Loucy (cell line): Measurements from ENCODE around the gene PTMA.

Source experiments
- H2AFZ ChIP-seq: fragments of 200-600 bp; sonication (generic); 2 replicates; pipeline ENCODE4 v1.6.0; 2016; ENCODE audit warnings: antibody characterized with exemption, mild to moderate bottlenecking, low read length, moderate library complexity
- H3F3A ChIP-seq: fragments of 200-600 bp; 2 replicates; pipeline ENCODE4 v1.6.0; 2016; ENCODE audit warnings: antibody characterized with exemption, low read depth, mild to moderate bottlenecking
- H3K27me3 ChIP-seq: fragments of 200-600 bp; sonication (generic); 2 replicates; pipeline ENCODE4 v1.6.1; 2014; ENCODE audit warnings: low read length, mild to moderate bottlenecking; ENCODE audit not compliant: insufficient read depth, poor library complexity, severe bottlenecking
- H3K36me3 ChIP-seq: fragments of 200-600 bp; sonication (generic); 2 replicates; pipeline ENCODE4 v1.6.1; 2016; ENCODE audit warnings: low read length; ENCODE audit not compliant: insufficient read depth
- H3K4me1 ChIP-seq: fragments of 200-600 bp; sonication (generic); 2 replicates; pipeline ENCODE4 v1.5.1; 2014; ENCODE audit warnings: low read length, mild to moderate bottlenecking; ENCODE audit not compliant: insufficient read depth, poor library complexity, severe bottlenecking
- H3K4me2 ChIP-seq: fragments of 200-600 bp; sonication (generic); 2 replicates; pipeline ENCODE4 v1.6.0; 2014; ENCODE audit warnings: antibody characterized with exemption, low read length, low read depth, mild to moderate bottlenecking; ENCODE audit not compliant: poor library complexity, severe bottlenecking
- H3K4me3 ChIP-seq: fragments of 200-600 bp; sonication (generic); 2 replicates; pipeline ENCODE4 v1.5.1; 2014; ENCODE audit warnings: low read length, mild to moderate bottlenecking, mixed read lengths; ENCODE audit not compliant: poor library complexity, severe bottlenecking
- H3K79me2 ChIP-seq: fragments of 200-600 bp; sonication (generic); 2 replicates; pipeline ENCODE4 v1.6.1; 2014; ENCODE audit warnings: low read length; ENCODE audit not compliant: insufficient read depth
- H3K9ac ChIP-seq: fragments of 200-600 bp; sonication (generic); 2 replicates; pipeline ENCODE4 v1.6.0; 2014; ENCODE audit warnings: mild to moderate bottlenecking, low read depth, low read length, moderate library complexity; ENCODE audit not compliant: poor library complexity, severe bottlenecking
- H3K9me2 ChIP-seq: fragments of 200-600 bp; sonication (generic); replicated peaks from 2 replicates; pipeline ENCODE4 v1.6.1; 2016; ENCODE audit warnings: low read depth, low read length, mixed read lengths
- H3K9me3 ChIP-seq: fragments of 200-600 bp; sonication (generic); 2 replicates; pipeline ENCODE4 v1.6.1; 2014; ENCODE audit warnings: mild to moderate bottlenecking, antibody characterized with exemption, low read length, low read depth; ENCODE audit not compliant: insufficient read depth
- H4K20me1 ChIP-seq: fragments of 200-600 bp; sonication (generic); 2 replicates; pipeline ENCODE4 v1.6.0; 2014; ENCODE audit warnings: antibody characterized with exemption, low read length, mild to moderate bottlenecking; ENCODE audit not compliant: insufficient read depth, poor library complexity, severe bottlenecking
- EZH2phosphoT487 ChIP-seq: fragments of 200-600 bp; IDR thresholded peaks from 2 replicates; pipeline ENCODE4 v1.6.1; 2018; ENCODE audit warnings: antibody characterized with exemption, mild to moderate bottlenecking, moderate library complexity, borderline replicate concordance
- TF ChIP-seq, protein P1 (sequence below): fragments of 200-600 bp; sonication (generic); conservative IDR thresholded peaks from 2 replicates; pipeline ENCODE4 v1.5.1; 2014; ENCODE audit warnings: mild to moderate bottlenecking, antibody characterized with exemption, low read length

The PTMA gene

DNA sequence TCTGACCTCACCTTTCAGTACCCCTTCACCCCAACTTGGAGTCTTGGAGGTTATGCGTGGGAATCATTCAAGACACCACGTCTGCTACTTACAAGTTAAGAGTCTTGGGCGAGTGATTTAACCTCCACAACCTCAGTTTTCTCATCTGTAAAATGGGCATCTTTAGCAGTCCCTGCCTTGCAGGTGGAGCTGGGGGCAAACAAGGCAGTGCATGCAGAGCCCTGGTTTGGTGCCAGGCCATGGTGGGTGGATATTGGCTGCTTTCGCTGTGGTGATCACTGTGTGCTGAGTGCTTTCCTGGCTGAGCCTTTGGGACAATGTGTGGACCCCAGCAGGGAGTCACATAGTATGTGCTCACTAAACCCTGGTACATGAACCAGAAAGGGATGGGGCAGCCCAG lies 20.4 kb upstream of the PTMA start:
- H3K9me3 ChIP-seq, result no peaks in the 10 kb centered on the region
- no peaks in the 10 kb centered on the region for H3K27me3 ChIP-seq
- TF ChIP-seq, protein P1, sequence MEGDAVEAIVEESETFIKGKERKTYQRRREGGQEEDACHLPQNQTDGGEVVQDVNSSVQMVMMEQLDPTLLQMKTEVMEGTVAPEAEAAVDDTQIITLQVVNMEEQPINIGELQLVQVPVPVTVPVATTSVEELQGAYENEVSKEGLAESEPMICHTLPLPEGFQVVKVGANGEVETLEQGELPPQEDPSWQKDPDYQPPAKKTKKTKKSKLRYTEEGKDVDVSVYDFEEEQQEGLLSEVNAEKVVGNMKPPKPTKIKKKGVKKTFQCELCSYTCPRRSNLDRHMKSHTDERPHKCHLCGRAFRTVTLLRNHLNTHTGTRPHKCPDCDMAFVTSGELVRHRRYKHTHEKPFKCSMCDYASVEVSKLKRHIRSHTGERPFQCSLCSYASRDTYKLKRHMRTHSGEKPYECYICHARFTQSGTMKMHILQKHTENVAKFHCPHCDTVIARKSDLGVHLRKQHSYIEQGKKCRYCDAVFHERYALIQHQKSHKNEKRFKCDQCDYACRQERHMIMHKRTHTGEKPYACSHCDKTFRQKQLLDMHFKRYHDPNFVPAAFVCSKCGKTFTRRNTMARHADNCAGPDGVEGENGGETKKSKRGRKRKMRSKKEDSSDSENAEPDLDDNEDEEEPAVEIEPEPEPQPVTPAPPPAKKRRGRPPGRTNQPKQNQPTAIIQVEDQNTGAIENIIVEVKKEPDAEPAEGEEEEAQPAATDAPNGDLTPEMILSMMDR, result no peak
- TF ChIP-seq EZH2phosphoT487, result no peak
- H3K9ac ChIP-seq, result peak overlapping the region; percentile 95
- H3K4me3 ChIP-seq, result peak overlapping the region; percentile 87
- no peak overlapping the region for H2AFZ ChIP-seq
- H4K20me1 ChIP-seq, result no peaks in the 10 kb centered on the region
- no peaks in the 10 kb centered on the region for H3F3A ChIP-seq
- peaks cover 30% of the 10 kb centered on the region for H3K79me2 ChIP-seq
- no peaks in the 10 kb centered on the region for H3K9me2 ChIP-seq
- H3K36me3 ChIP-seq, result no peaks in the 10 kb centered on the region
- H3K4me1 ChIP-seq, result peaks cover 10% of the 10 kb centered on the region
- H3K4me2 ChIP-seq, result peak overlapping the region; percentile 90

DNA sequence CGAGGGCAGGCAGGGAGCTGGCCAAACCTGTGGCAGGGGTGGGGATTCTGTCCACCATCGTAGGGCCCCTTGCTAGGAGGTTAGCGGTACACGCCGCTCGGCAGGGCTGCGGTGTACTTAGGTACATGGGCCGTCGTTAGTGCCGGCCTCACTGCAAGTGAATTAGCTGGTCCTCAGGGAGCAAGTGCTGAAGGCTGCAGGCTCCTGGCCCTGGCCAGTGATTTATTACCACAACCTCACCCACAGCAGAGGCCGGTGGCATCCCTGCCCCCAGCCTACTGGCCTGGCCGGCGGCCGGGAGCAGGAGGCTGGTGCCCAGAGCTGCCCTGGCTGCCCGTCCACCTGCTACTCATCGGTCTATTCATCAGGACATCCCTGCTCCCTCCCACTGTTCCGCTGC lies 19.6 kb upstream of the PTMA start:
- H3K4me3 ChIP-seq, result no peak overlapping the region

DNA sequence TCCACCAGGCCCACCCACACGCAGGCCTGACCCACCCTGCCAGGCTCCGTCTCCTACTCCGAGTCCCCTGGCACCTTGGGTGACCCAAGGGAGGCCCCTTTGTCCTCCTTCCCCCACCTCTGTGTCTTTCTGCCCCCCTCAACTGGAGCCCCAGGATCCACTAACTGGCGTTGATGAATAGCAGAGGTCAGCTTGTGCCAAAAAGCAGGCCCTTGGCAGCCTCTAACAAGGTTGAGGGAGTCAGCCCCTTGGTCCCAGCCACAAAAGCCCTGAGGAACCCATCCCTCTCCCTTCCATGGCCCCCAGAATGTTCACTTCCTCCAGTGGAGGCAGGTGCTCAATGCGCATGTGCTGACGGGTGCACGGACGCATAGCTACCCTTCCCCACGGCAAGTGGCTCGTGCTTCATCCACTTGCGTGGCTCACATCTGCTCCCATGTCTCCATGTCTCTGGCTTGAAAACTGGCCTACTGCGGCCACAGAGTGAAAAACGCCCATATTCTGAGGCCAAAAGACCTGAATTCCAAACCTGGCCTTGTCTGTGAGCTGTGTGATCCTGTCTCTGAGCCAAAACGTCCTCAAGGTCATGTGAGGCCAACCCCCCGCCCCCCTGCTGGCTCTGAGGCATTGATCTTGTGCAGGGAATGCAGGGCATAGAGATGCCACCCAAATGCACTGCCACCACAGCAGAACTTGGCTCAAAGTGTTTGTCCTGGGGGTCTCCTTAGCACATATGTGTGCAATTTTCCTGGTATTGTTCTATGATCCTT lies 19.0 kb upstream of the PTMA start:
- Histone ChIP-seq H3K4me1 (peaks cover 10% of the 10 kb centered on the region), H3K79me2 (peaks cover 30% of the 10 kb centered on the region), H3K4me2 (no peak overlapping the region), H3K9me2 (no peaks in the 10 kb centered on the region), H3F3A (no peaks in the 10 kb centered on the region), H3K4me3 (no peak overlapping the region), H3K27me3 (no peaks in the 10 kb centered on the region), H3K36me3 (no peaks in the 10 kb centered on the region), H3K9me3 (no peaks in the 10 kb centered on the region), H2AFZ (no peak overlapping the region), H4K20me1 (no peaks in the 10 kb centered on the region), H3K9ac (no peak overlapping the region)
- no peak for TF ChIP-seq EZH2phosphoT487
- TF ChIP-seq, protein P1, result no peak

More for the DNA sequence above, 19.6 kb upstream of the PTMA start:
- Histone ChIP-seq H3F3A (no peaks in the 10 kb centered on the region), H3K9me3 (no peaks in the 10 kb centered on the region), H3K9ac (no peak overlapping the region), H3K4me1 (peaks cover 10% of the 10 kb centered on the region), H3K9me2 (no peaks in the 10 kb centered on the region), H2AFZ (no peak overlapping the region), H3K27me3 (no peaks in the 10 kb centered on the region), H3K36me3 (no peaks in the 10 kb centered on the region), H3K79me2 (peaks cover 30% of the 10 kb centered on the region), H4K20me1 (no peaks in the 10 kb centered on the region), H3K4me2 (peak overlapping the region; percentile 90)
- TF ChIP-seq EZH2phosphoT487, result no peak
- TF ChIP-seq, protein P1, result no peak
